ENCODE results near the gene KRTAP13-2. TPM values are rescaled to one million over a fixed set of nuclear protein-coding genes. Genes with fewer than 3 reads are reported as not detected.

Gene KRTAP13-2
- total and polyA plus RNA-seq, 9 of the 15 experiments (the other 6 are each of a cell fraction or from before 2014, with no cell fraction given), result not detected

DNA sequence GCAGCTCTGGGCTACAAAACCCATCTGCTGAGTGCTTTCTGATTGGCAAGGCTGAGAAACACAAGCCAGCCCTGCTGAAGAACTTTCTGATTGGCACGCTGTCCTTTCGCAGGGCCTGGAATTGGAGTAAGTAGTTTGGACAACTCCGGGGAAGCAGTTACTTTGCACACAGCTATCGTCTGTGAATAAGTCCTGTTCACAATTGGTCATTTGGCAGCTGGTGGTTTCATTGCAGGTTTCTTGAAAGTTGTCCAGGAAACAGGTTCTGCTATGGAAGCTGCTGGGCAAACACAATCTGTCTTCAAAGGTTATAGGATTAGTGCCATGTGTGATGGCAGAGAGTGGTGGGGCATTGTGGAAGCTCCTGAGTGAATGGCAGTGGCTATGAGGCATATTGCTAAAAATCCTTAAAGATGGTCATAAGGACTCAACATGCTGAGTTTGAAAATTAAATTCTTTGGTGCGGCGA lies 34.8 kb downstream of the KRTAP13-2 start, which contains the start of gene KRTAP27-1:
KRTAP27-1 (minus strand) TSS at position 419 of the 469 bp plus-strand sequence; CDS start at position 393, 26 bp downstream.
- Histone ChIP-seq H3K4me3 (no peak within 1 kb of the TSS), H3K79me2 (ENCODE audit: control insufficient read depth, insufficient read depth, low read length) (no peaks in the 10 kb centered on the region), H2AFZ (ENCODE audit: low read depth, low read length) (no peak within 1 kb of the TSS), H3K4me2 (ENCODE audit: insufficient read depth, low read length) (no peak within 1 kb of the TSS), H3K9ac (ENCODE audit: insufficient read depth in 1 of 2, low read depth in 2 of 2, low read length in 2 of 2) (no peak within 1 kb of the TSS), H3K36me3 (ENCODE audit: control insufficient read depth, insufficient read depth, low read length) (no peaks in the 10 kb centered on the region), H3K9me1 (ENCODE audit: control insufficient read depth, insufficient read depth, low read length) (no peaks in the 10 kb centered on the region), H4K20me1 (replicated peaks; ENCODE audit: control insufficient read depth, insufficient read depth, low read length) (no peaks in the 10 kb centered on the region), H3K27ac (ENCODE audit: extremely low read depth, low read depth, low read length) (no peak within 1 kb of the TSS), H3K27me3 (ENCODE audit: control insufficient read depth in 2 of 2, insufficient read depth in 2 of 2, low read length in 2 of 2) (no peaks in the 10 kb centered on the region), H3K9me3 (replicated peaks; ENCODE audit: control insufficient read depth, insufficient read depth, low read depth, low read length) (no peaks in the 10 kb centered on the region), H3K4me1 (replicated peaks in 1 of 2; ENCODE audit: control insufficient read depth in 2 of 2, insufficient read depth in 2 of 2, low read length in 2 of 2) (no peaks in the 10 kb centered on the region)
- no peak for TF ChIP-seq ZZZ3 (IDR thresholded peaks at IDR 0.05)
- TF ChIP-seq ZNF224 (CRISPR knock-in tag; IDR thresholded peaks at IDR 0.05), result no peak
- no peak for TF ChIP-seq L3MBTL2 (IDR thresholded peaks at IDR 0.05)
- no peak for TF ChIP-seq MCM2 (IDR thresholded peaks at IDR 0.05; ENCODE audit: low read depth)
- no peak for TF ChIP-seq HDAC2 (IDR thresholded peaks at IDR 0.05)
- no peak for TF ChIP-seq JUND (IDR thresholded peaks at IDR 0.05; ENCODE audit: borderline replicate concordance, low read depth, low read length)
- TF ChIP-seq JUND (tag; IDR thresholded peaks at IDR 0.05; ENCODE audit: borderline replicate concordance, low read depth, low read length), result no peak
- no peak for TF ChIP-seq GTF2F1 (IDR thresholded peaks at IDR 0.05; ENCODE audit: low read depth, low read length)
- TF ChIP-seq DIDO1 (tag; IDR thresholded peaks at IDR 0.05; ENCODE audit: low read depth), result no peak
- TF ChIP-seq HCFC1 (IDR thresholded peaks at IDR 0.05; ENCODE audit: low read depth, low read length), result no peak
- no peak for TF ChIP-seq RBM39 (optimal IDR thresholded peaks at IDR 0.05; ENCODE audit: low read depth, low read length)
- TF ChIP-seq STAG1 (CRISPR knock-in tag; IDR thresholded peaks at IDR 0.05; ENCODE audit: borderline replicate concordance), result no peak
- TF ChIP-seq MAFK (IDR thresholded peaks at IDR 0.05; ENCODE audit: low read length), result no peak
- TF ChIP-seq CBFA2T3 (IDR thresholded peaks at IDR 0.05), result no peak
- TF ChIP-seq KLF16 (IDR thresholded peaks at IDR 0.05), result no peak
- TF ChIP-seq, protein P1, sequence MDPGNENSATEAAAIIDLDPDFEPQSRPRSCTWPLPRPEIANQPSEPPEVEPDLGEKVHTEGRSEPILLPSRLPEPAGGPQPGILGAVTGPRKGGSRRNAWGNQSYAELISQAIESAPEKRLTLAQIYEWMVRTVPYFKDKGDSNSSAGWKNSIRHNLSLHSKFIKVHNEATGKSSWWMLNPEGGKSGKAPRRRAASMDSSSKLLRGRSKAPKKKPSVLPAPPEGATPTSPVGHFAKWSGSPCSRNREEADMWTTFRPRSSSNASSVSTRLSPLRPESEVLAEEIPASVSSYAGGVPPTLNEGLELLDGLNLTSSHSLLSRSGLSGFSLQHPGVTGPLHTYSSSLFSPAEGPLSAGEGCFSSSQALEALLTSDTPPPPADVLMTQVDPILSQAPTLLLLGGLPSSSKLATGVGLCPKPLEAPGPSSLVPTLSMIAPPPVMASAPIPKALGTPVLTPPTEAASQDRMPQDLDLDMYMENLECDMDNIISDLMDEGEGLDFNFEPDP (CRISPR knock-in tag; IDR thresholded peaks at IDR 0.05), result no peak
- POLR2A ChIA-PET, result no interaction called here
- BruUV-seq (replicated peaks), result no TSS peak
- WGBS (ENCODE audit: insufficient coverage, low coverage, missing lambda C conversion rate), result 0% methylated on average over 6 of the region's 6 CpGs
- intact Hi-C loops (cut with micrococcal nuclease), result no loop called here
- ATAC-seq, result no peak
- CTCF ChIA-PET (ENCODE audit: low intra/inter-chr PET ratio), result no interaction called here
- in situ Hi-C loops (cut with MboI), result no loop called here
- DNase-seq (ENCODE audit: extremely low read depth in 1 of 4, low spot score in 3 of 4), result no peak
- no peak for FAIRE-seq

Measured in K562 (cell line).